Fibroblast of the aortic adventitia (primary cell): ENCODE results near the gene PTGES. TPM values are rescaled to one million over a fixed set of nuclear protein-coding genes. Genes with fewer than 3 reads are reported as not detected.

Experiments
- DNase-seq: peaks from one replicate; pipeline ENCODE4 v3.0.0-alpha.2; 2010; ENCODE audit warnings: low read depth
- H3K4me3 ChIP-seq: 2 replicates; pipeline ENCODE4 v1.5.1; 2011; ENCODE audit warnings: low read depth, mild to moderate bottlenecking, control low read depth, low read length, moderate library complexity
- total RNA-seq: library from RNA; depleted of rRNA; stranded (reverse); fragments of >200 nt; gene quantifications from 2 replicates; pipeline ENCODE4 v1.2.3, GENCODE V29; 2012; ENCODE audit warnings: low replicate concordance
- TF ChIP-seq, protein P1 (sequence below): IDR thresholded peaks from 2 replicates; pipeline ENCODE4 v1.5.1; 2011; ENCODE audit warnings: mild to moderate bottlenecking, low read length, control low read depth, inconsistent platforms; ENCODE audit not compliant: insufficient read depth

Gene PTGES
- total RNA-seq, 1 donor: 6.9 TPM

DNA sequence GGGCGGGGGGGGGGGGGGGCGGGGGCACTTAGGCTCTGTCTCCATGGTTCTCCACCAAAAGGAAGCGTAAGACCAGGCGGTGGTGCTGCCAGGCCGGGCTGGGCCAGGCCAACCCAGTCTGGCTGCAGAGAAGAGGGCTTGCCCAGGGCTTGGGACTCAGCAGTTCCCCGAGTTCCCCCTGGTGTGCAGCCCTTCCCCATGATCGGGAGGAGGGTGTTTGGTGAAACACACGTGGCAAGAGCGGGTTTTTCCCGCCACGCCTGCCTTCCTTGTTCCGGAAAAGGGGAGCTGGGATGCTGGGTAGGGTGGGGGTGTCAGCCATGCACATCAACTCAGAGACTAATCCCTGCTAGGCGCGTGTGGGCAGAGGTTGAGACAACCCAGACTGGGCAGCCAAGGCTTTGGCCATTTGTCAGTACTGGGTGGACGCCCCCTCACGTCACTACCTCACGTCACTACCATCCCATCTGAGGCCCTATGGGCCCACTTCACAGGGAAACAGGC is 54.5 kb downstream of the PTGES start:
- TF ChIP-seq, protein P1, sequence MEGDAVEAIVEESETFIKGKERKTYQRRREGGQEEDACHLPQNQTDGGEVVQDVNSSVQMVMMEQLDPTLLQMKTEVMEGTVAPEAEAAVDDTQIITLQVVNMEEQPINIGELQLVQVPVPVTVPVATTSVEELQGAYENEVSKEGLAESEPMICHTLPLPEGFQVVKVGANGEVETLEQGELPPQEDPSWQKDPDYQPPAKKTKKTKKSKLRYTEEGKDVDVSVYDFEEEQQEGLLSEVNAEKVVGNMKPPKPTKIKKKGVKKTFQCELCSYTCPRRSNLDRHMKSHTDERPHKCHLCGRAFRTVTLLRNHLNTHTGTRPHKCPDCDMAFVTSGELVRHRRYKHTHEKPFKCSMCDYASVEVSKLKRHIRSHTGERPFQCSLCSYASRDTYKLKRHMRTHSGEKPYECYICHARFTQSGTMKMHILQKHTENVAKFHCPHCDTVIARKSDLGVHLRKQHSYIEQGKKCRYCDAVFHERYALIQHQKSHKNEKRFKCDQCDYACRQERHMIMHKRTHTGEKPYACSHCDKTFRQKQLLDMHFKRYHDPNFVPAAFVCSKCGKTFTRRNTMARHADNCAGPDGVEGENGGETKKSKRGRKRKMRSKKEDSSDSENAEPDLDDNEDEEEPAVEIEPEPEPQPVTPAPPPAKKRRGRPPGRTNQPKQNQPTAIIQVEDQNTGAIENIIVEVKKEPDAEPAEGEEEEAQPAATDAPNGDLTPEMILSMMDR: no peak
- peak; percentile 96 for DNase-seq
- peak overlapping the region; percentile 58 for H3K4me3 ChIP-seq

DNA sequence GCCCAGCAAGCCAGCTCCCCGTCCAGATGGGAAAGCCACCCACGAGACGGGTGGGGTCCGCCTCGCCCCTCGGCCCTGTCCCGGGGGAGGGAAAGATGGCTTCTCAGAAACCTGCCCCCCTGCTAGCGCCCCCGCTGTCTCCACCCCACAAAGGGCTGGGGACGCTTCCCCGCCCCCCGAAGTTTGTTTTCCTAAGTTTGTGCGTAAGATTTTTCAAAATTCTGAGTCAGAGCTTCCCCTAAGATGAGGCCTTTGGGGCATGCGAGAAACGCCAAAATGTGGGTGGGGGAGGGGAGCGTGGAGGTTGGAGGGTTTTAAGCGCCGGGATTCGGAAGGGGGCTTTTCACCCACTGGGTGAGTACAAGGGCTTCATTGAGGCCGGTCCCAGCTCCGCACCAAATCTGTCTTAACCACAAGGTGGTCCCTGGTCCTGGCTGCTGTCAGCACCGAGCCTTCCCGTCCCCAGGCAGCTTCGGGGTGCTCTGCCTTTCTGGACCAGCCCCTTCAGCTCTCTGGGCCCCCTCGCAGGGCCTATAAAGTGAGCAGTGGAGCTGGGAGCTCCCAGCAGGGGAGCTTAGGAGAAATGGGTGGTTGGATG is 55.1 kb downstream of the PTGES start:
- peak overlapping the region; percentile 58 for H3K4me3 ChIP-seq
- DNase-seq: peak; percentile 92
- TF ChIP-seq, protein P1: no peak

DNA sequence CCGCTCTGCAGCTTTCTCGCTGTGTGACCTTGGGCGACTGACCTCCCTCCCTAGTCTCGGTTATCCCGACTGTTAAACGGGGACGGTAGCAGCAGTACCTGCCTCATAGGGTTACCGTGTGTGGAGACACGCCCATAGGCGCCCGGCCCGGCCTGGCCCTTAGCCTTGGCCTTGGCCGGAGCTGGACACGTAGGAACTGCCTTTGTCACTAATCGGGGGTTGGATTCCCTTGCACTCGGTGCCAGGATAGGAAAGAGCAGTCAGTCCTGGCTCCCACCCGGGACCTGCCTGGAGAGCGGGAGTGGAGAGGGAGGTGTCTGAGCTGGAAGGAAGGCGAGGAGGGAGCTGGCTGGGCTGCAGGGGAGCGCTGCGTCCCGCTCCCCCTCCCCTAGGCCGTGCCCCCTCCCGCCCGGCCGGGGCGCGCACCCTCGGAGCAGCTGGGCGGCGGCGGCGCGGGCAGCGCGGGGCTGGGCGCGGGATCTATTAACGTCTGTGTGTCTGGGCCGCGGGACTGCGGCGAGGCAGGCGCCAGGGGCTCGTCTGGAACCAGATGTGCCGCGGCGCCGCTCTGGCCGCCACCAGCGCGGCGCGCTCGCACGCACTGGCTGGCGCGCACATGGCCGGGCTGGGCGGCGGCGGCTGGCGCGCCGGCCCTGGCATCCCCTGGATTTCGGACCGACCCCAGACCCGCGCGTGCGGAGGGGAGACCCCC is 55.7 kb downstream of the PTGES start:
- peak; percentile 75 for DNase-seq
- peak overlapping the region; percentile 58 for H3K4me3 ChIP-seq
- TF ChIP-seq, protein P1: no peak

GRCh38 chr9:129695870-129696269 is 57.0 kb downstream of the PTGES start:
- no peak for DNase-seq
- TF ChIP-seq, protein P1: no peak
- no peak overlapping the region for H3K4me3 ChIP-seq

- peak; percentile 54 for DNase-seq
- TF ChIP-seq, protein P1: no peak
- no peak overlapping the region for H3K4me3 ChIP-seq
Measured at GRCh38 chr9:129694243-129694646, 58.6 kb downstream of the PTGES start.

DNA sequence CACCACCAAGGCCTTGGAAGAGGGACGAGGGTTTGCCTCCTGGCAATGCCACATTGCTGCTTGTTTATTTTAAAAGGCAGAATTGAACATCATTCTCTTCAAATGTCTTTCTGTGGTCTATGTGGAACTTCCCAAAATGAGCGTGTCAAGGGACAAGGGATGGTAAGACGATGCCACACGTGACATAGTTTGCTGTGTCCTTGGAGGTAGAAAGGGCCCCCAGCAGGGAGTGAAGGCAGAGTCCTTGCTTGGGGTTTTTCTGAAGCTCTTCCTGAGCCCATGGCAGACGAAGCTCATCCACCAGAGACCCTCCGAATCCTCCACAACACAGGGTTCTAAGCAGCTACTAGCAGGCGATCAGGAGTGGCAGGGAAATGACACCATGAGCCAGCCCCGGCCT is 59.1 kb downstream of the PTGES start:
- no peak for DNase-seq
- H3K4me3 ChIP-seq: no peak overlapping the region
- TF ChIP-seq, protein P1: no peak
